ENCODE measurements around the gene PHACTR3. TPM values are rescaled to one million over a fixed set of nuclear protein-coding genes. Genes with fewer than 3 reads are reported as not detected.

PHACTR3 gene
- total RNA-seq, 1 experiment from 2014 or later, result not detected

GRCh38 chr20:59571151-59571550 is 33.2 kb upstream of the PHACTR3 start:
- H3K27ac ChIP-seq (ENCODE audit: low read depth, low read length), result no peak overlapping the region
- no peaks in the 10 kb centered on the region for H3K36me3 ChIP-seq (ENCODE audit: control insufficient read depth in 1 of 2, insufficient read depth in 2 of 2, low read length in 2 of 2)
- no peak overlapping the region for H3K9ac ChIP-seq (ENCODE audit: low read length)
- H3K79me2 ChIP-seq (ENCODE audit: insufficient read depth, low read length), result no peaks in the 10 kb centered on the region
- H2AFZ ChIP-seq (ENCODE audit: low read depth, low read length, poor library complexity, severe bottlenecking), result no peak overlapping the region
- H3K4me3 ChIP-seq (replicated peaks in 1 of 2; ENCODE audit: low read depth in 1 of 2, low read length in 2 of 2), result no peak overlapping the region
- intact Hi-C loops (cut with micrococcal nuclease), result loop anchor here (1.0 kb wide), 1 partner anchor 180 kb away; no protein-coding TSS in a partner anchor
- no peak overlapping the region for H3K4me2 ChIP-seq (ENCODE audit: low read length)
- no peaks in the 10 kb centered on the region for H4K20me1 ChIP-seq (ENCODE audit: insufficient read depth)
- POLR2A ChIA-PET, result no interaction called here
- H3K27me3 ChIP-seq (ENCODE audit: insufficient read depth, low read length), result 0 out of 2 replicates have a peak, but pooled peaks cover 6% of the 10 kb centered on the region
- no peaks in the 10 kb centered on the region for H3K9me3 ChIP-seq (ENCODE audit: control insufficient read depth in 1 of 2, insufficient read depth in 1 of 2, low read depth in 1 of 2, low read length in 2 of 2)
- CTCF ChIA-PET, result interaction anchor here (0.9 to 2.6 kb wide), 5 partner anchors 9 to 56 kb away, joined by 3 to 14 read pairs (median 4); no protein-coding TSS in a partner anchor
- RAD21 ChIA-PET (ENCODE audit: low non-redundant PET in 1 of 2, low total read pairs in 2 of 2, uncharacterized antibody in 2 of 2, unreplicated experiment in 2 of 2), result no interaction called here
- H3K9me2 ChIP-seq (ENCODE audit: insufficient read depth), result no peaks in the 10 kb centered on the region
- 0 out of 4 replicates have a peak, but pooled peaks cover 0 to 2% of the 10 kb centered on the region in 2 experiments for H3K4me1 ChIP-seq (ENCODE audit: control insufficient read depth in 1 of 2, insufficient read depth in 2 of 2, low read length in 2 of 2)
- TF ChIP-seq CTCF (IDR thresholded peaks at IDR 0.05 in 2 of 3, conservative IDR thresholded peaks at IDR 0.05 in 1 of 3; ENCODE audit: borderline replicate concordance in 1 of 3, insufficient read depth in 1 of 3, low read depth in 2 of 3, low read length in 2 of 3) (no peak), TCF7L2 (IDR thresholded peaks at IDR 0.05; ENCODE audit: borderline replicate concordance, extremely low read depth, insufficient read depth, insufficient read length) (no peak), CBX3 (IDR thresholded peaks at IDR 0.05; ENCODE audit: low read depth) (no peak), YY1 (IDR thresholded peaks at IDR 0.05; ENCODE audit: extremely low read depth, insufficient replicate concordance, low read depth, low read length) (no peak), ZNF274 (IDR thresholded peaks at IDR 0.05; ENCODE audit: low read depth, low read length) (no peak), SP1 (IDR thresholded peaks at IDR 0.05; ENCODE audit: low read depth) (no peak), ZFX (IDR thresholded peaks at IDR 0.05) (no peak), RAD21 (IDR thresholded peaks at IDR 0.05; ENCODE audit: low read depth) (no peak), EZH2 (IDR thresholded peaks at IDR 0.05) (no peak), POLR2AphosphoS5 (IDR thresholded peaks at IDR 0.05; ENCODE audit: low read depth, low read length) (no peak), SIN3A (IDR thresholded peaks at IDR 0.05; ENCODE audit: low read depth) (no peak), SRF (IDR thresholded peaks at IDR 0.05; ENCODE audit: low read depth) (no peak)
- TF ChIP-seq, protein P1, sequence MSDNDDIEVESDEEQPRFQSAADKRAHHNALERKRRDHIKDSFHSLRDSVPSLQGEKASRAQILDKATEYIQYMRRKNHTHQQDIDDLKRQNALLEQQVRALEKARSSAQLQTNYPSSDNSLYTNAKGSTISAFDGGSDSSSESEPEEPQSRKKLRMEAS (IDR thresholded peaks at IDR 0.05), result no peak
- TF ChIP-seq, protein P2, sequence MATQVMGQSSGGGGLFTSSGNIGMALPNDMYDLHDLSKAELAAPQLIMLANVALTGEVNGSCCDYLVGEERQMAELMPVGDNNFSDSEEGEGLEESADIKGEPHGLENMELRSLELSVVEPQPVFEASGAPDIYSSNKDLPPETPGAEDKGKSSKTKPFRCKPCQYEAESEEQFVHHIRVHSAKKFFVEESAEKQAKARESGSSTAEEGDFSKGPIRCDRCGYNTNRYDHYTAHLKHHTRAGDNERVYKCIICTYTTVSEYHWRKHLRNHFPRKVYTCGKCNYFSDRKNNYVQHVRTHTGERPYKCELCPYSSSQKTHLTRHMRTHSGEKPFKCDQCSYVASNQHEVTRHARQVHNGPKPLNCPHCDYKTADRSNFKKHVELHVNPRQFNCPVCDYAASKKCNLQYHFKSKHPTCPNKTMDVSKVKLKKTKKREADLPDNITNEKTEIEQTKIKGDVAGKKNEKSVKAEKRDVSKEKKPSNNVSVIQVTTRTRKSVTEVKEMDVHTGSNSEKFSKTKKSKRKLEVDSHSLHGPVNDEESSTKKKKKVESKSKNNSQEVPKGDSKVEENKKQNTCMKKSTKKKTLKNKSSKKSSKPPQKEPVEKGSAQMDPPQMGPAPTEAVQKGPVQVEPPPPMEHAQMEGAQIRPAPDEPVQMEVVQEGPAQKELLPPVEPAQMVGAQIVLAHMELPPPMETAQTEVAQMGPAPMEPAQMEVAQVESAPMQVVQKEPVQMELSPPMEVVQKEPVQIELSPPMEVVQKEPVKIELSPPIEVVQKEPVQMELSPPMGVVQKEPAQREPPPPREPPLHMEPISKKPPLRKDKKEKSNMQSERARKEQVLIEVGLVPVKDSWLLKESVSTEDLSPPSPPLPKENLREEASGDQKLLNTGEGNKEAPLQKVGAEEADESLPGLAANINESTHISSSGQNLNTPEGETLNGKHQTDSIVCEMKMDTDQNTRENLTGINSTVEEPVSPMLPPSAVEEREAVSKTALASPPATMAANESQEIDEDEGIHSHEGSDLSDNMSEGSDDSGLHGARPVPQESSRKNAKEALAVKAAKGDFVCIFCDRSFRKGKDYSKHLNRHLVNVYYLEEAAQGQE (IDR thresholded peaks at IDR 0.05; ENCODE audit: low read depth), result no peak
- DNase-seq (ENCODE audit: low read depth, low spot score), result no peak
- no TSS peak for BruUV-seq (replicated peaks)
- peak; percentile 6; the same call in 1 of the 2 replicates for ATAC-seq

All from HCT116 (cell line).